Activated CD4-positive, alpha-beta T cell treated with anti-CD3 and anti-CD28 coated beads, Interleukin-2, amount 50 U/mL, for 16 hours (primary cell): ENCODE data around the gene TEX48.

Source experiments
- DNase-seq: peaks from one replicate; pipeline ENCODE4 v3.0.0-alpha.2; 2020

The TEX48 gene

GRCh38 chr9:114693248-114693855, 11.4 kb upstream of the TEX48 start:
- DNase-seq = no peak

GRCh38 chr9:114691956-114692295, 9.9 kb upstream of the TEX48 start:
- no peak for DNase-seq

DNA sequence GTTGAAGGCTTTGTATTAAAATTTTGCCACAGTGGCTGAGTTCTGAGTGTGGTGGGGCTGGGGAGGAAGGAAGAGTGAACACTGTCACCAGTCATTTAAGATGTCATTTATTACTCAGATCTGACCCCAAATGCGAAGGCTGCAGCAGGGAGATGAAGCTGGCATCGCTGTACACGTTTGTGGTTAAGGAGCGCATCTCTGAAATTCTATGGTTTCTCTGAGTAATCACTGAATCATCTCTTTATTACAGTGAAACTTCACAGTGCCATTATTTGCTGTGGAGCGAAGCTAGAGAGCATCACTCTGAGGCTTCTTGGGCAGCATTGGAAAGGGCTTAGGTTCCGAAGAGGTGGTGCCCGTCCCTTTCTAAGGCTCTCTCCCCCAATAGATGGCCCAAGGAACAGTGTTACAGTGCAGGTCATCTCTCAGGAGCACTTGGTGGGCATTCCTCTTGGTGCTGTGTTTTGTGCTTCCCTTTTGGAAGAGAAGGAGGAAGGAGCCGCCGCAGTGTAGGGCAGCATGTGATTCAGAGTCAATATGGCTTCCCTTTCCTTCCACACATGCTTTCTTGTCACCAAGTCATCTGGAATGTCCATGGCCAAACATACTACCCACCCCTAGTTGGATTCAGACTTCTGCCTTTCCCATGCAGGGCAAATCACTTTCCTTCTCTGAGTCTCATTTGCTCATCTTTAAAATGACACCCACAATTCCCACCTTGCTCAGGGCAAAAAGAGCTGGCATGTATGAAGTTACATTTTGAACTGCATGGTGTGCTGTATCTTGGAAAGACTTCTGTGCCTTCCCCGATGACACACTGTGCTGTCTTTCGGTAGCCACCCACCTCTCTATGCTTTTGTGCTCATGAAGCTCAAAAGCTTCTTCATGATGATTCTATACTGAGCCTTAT, 9.3 kb upstream of the TEX48 start:
- DNase-seq = peak; percentile 97

DNA sequence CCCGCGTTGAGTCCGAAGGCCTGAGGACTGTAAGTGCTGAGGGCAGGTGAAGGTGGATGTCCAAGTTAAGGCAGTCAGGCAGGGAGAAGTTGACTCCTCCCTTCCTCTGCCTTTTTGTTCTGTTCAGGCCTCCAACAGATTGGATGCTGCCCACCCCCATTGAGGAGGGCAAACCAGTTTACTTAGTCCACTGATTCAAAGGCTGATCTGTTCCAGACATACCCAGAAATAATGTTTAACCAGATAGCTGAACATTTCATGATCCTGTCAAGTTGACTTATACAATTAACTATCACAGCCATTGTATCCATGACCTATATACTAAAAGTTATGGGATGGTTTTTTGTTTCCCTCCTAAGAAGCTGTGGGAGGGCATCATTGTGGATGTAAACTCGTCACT, 8.3 kb upstream of the TEX48 start:
- DNase-seq = no peak

GRCh38 chr9:114689813-114690212, 7.8 kb upstream of the TEX48 start:
- no peak for DNase-seq

GRCh38 chr9:114688909-114689610, 7.1 kb upstream of the TEX48 start:
- no peak for DNase-seq

DNA sequence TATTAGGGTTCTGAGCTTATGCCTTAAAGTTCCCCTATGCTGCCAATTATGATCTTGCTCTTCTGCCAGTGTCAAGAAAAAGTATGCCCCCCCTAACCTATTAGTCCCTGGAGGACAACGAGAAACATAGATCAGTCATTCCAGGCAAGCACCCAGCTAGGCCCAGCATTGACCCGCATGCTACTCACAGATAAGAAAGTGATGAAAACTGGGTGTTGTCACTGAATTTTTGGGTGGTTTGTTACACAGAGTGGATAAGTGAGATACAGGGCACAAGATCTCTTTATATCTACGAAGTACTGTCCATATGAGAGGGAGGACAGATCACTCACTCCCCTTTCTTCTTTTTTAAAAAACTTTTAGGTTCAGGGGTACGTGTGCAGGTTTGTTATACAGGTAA, 6.4 kb upstream of the TEX48 start:
- DNase-seq = no peak

- no peak for DNase-seq
Observed at GRCh38 chr9:114687034-114687433, 5.0 kb upstream of the TEX48 start.

DNA sequence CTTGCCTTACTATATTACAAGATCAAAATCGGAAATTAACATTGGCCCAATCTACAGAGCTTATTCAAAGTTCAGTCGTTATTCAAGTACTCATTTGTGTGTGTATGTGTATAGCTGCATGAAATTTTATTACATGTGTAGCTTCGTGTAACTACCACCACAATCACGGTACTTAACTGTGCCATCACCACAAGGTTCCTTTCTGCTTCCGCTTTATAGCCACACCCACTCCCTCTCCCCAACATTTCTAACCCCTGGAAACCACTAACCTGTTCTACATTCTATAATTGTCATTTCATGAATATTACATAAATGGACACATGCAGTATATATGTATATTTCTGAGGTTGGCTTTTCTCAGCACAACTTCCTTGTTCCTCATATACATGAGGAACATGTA, 4.0 kb upstream of the TEX48 start:
- DNase-seq = no peak

DNA sequence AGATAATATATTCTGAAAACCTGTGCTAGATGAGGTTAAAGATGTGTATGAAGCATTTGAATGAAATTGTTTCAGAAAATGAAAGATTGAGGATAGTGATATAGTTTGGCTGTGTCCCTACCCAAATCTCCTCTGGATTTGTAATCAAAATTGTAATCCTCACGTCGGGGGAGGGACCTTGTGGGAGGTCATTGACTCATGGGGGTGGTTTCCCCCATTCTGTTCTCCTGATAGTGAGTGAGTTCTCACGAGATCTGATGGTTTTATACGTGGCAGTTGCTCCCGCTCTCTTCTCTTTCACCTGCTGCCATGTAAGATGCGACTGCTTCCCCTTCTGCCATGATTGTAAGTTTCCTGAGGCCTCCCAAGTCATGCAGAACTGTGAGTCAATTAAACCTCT, 2.0 kb upstream of the TEX48 start:
- DNase-seq = no peak

DNA sequence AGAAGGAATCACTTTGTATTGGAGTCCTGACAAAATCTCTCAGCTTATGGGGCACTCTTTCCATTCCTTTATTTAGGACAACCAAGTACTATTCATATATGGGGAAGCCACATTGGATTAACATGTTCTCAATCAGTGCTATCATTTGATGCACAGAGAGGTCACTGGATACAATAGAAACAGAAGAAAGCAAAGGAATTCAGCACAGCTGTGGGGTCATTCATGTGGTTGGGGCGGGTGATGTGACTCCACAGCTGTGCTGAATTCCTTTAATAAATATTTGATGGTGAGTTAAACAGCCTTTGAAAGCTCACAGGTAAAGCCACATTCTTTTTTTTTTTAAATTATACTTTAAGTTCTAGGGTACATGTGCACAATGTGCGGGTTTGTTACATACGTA, 854 bp upstream of the TEX48 start:
- no peak for DNase-seq

GRCh38 chr9:114680259-114681001, 1.6 kb downstream of the TEX48 start:
- no peak for DNase-seq

DNA sequence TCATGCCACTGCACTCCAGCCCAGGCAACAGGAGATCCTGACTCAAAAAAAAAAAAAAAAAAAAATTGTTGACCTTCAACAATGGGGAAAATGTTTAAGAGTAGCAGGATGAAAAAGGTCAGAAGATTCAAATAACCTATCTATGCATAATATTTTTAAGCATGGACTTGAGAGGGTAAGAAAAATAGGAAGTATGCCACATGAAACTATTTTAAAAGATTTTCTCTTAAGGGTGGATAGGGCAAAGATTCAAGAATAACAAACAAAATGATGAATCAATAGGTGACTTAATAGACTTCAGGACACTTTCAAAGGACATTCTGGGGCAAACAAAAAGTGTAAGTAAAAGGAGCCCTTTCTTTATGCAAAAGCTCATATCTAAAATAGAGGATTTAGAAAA, 3.2 kb downstream of the TEX48 start:
- no peak for DNase-seq

DNA sequence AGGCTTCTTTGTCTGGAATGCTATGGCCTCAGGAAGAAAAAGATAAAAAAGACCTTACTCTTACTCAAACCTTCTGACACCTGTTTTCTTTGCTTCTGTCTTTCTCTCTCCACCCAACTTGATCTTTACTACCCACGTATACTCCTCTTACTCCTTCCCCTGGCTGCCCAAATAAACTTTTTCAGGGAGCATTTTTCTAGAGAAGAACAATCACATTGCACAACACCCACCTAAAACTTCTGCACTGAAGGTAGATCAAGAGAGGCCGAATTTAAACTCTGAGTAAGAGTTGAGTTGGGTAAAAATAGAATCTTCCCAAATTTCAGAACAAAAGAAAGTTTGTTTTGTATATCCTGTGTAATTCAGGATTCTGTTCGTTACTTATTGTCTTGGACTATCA, 3.9 kb downstream of the TEX48 start:
- no peak for DNase-seq

GRCh38 chr9:114677418-114677817, 4.6 kb downstream of the TEX48 start:
- DNase-seq = no peak

DNA sequence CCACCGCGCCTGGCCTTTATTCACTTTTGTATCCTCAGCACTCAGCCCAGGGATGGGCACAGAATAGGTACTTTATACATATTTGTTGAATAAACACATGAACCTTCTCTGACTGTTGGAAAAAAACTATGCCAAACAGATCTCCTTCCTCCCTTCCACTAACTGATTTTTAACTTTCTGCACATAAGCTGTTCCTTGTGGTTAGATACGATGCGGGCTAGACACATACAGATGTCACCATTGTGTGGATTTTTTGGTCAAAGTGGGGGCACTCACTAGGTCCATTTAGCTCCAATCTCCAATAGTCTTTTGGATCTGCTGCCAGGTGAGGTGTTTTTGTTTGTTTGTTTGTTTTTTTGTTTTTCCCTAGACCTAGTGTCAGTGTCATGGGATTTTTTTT, 5.1 kb downstream of the TEX48 start:
- no peak for DNase-seq

- no peak for DNase-seq
Observed at GRCh38 chr9:114674798-114675540, 7.0 kb downstream of the TEX48 start.

DNA sequence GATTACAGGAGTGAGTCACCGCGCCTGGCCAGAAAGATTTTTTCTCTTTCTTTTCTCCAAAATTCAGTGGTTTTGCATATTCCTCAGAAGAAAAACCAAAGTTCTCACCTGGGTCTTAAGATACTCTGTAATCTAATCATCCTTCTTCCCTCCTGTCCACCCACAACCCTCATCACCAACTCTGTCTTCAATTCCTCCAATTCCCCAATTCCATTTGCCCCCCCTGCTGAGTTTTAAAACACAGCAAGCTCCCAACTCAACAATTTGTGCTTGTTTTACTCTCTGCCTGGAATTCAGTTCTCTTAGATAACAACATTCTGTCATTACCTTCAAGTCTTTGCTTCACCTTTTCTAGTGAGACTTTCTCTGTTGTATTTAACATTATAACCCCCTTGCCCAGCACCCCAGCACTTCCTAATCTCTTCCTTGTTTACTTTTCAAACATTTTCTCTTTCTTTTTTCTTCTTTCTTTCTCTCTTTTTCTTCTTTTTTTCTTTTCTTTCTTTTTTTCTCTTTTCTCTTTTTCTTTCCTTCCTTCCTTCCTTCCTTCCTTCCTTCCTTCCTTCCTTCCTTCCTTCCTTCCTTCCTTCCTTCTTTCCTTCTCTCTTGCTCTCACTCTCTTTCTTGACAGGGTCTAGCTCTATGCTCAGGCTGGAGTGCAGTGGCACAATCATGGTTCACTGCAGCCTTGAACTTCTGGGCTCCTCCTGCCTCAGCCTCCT, 7.8 kb downstream of the TEX48 start:
- DNase-seq = no peak

DNA sequence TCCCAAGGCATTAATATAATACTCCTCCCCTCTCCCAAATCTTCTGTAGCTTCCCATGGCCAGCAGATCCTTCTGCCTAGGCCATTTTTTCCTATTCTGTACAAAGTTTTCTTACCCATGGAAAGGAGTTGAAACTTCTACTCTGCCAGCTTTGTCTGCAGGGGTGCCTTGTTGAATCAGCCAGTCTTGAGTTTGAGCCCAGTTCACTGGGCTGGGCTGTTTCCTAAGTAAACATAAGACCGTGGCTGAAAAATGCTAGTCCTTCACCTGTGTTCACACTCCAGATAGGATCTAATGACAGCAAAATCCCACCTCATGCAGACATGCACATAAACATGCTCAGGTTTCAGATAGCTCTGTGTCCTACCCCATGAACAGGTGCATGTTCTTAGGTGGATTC, 10.4 kb downstream of the TEX48 start:
- no peak for DNase-seq

GRCh38 chr9:114669961-114670360, 12.0 kb downstream of the TEX48 start:
- DNase-seq = no peak

DNA sequence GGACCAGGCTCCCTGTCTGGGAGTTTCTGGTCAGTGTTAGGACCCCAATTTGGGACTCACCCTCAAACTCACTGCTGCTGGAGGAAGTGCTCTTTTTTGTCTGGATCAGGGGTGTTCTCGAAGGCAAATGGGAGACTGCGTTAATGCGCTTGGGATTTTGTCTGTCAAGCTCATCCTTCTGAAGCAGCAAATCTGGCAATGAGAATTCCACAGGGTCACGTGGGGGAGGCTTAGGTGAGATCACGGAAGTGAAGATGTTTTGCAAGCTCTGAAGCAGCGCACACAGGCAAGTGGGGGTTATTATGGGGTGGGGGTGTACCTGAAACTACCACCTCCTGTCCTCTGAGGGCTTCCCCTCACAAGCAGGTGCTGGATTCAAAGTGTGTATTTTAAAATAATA, 13.8 kb downstream of the TEX48 start:
- DNase-seq = no peak

DNA sequence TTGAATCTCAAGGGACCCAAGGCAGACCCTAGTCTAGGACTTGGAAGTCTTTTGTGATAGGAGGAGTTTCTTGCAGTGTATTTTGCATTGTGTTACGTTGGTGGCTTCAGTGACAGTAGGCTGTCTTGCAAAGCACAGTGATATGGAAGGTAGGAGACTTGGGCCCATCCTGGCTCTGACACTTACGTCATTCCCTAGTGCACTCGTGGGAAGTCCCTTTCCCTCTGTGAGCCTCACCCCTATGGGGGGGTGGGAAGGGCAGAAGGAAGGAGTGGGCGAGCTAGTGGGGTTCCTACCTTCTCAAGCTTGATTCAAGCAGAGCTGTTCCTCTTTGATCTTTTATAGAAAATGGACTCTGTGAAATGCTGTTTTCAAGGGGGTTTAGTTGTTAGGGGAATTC, 15.1 kb downstream of the TEX48 start:
- no peak for DNase-seq
